Measurements from ENCODE around the gene BAD.

Gene BAD

GRCh38 chr11:64284048-64284961 lies at the start of gene BAD:
Gene BAD, minus strand, starts transcription at chr11:64284665. Its CDS starts 297 bp downstream, at chr11:64284368.
- peak; percentile 68 for DNase-seq (ENCODE audit: low read depth)
- TF ChIP-seq CTCF (conservative IDR thresholded peaks at IDR 0.05; ENCODE audit: low read depth, low read length) = no peak
- H3K4me3 ChIP-seq (ENCODE audit: low read length) = peak within 1 kb of the TSS; percentile 74

- DNase-seq (ENCODE audit: low read depth) = no peak
Measured at GRCh38 chr11:64333556-64333955, 49.1 kb upstream of the BAD start.

GRCh38 chr11:64331569-64332371 lies 47.3 kb upstream of the BAD start:
- no peak overlapping the region for H3K4me3 ChIP-seq (ENCODE audit: low read length)
- peak; percentile 87 for TF ChIP-seq CTCF (conservative IDR thresholded peaks at IDR 0.05; ENCODE audit: low read depth, low read length)
- DNase-seq (ENCODE audit: low read depth) = peak; percentile 71

More at GRCh38 chr11:64333556-64333955, 49.1 kb upstream of the BAD start:
- H3K4me3 ChIP-seq (ENCODE audit: low read length) = no peak overlapping the region
- no peak for TF ChIP-seq CTCF (conservative IDR thresholded peaks at IDR 0.05; ENCODE audit: low read depth, low read length)

GRCh38 chr11:64330888-64331287 lies 46.4 kb upstream of the BAD start:
- DNase-seq (ENCODE audit: low read depth) = no peak
- H3K4me3 ChIP-seq (ENCODE audit: low read length) = no peak overlapping the region
- no peak for TF ChIP-seq CTCF (conservative IDR thresholded peaks at IDR 0.05; ENCODE audit: low read depth, low read length)

- TF ChIP-seq CTCF (conservative IDR thresholded peaks at IDR 0.05; ENCODE audit: low read depth, low read length) = no peak
- DNase-seq (ENCODE audit: low read depth) = no peak
- no peak overlapping the region for H3K4me3 ChIP-seq (ENCODE audit: low read length)
Measured at GRCh38 chr11:64327993-64328392, 43.5 kb upstream of the BAD start.

GRCh38 chr11:64327375-64327774 lies 42.9 kb upstream of the BAD start:
- no peak overlapping the region for H3K4me3 ChIP-seq (ENCODE audit: low read length)
- DNase-seq (ENCODE audit: low read depth) = no peak
- no peak for TF ChIP-seq CTCF (conservative IDR thresholded peaks at IDR 0.05; ENCODE audit: low read depth, low read length)

Measured in retinal pigment epithelial cell (primary cell).